Measurements from ENCODE around the gene ADRB1. TPM values are rescaled to one million over a fixed set of nuclear protein-coding genes. Genes with fewer than 3 reads are reported as not detected.

The ADRB1 gene
- total RNA-seq, 2 experiments from 2014 or later: 0.91 to 1.0 TPM

Other genes with a start within 250 kb of the ADRB1 start
- 10 to 100 TPM; 12.2 to 12.8 TPM for gene DCLRE1A, start 189.8 kb upstream of the ADRB1 start, total RNA-seq
- gene NHLRC2, start 189.2 kb upstream of the ADRB1 start, total RNA-seq: 10 to 100 TPM; 26.3 to 26.5 TPM
- 10 to 100 TPM; 23.1 to 25.7 TPM for gene CCDC186, start 130.3 kb downstream of the ADRB1 start, total RNA-seq
- under 1 TPM; 0.08 to 0.20 TPM for gene TDRD1, start 135.5 kb downstream of the ADRB1 start, total RNA-seq
- gene VWA2, start 195.4 kb downstream of the ADRB1 start, total RNA-seq: not detected